ENCODE measurements around the gene ZNF189. TPM values are rescaled to one million over a fixed set of nuclear protein-coding genes. Genes with fewer than 3 reads are reported as not detected.

The ZNF189 gene
- polyA plus RNA-seq, 4 donors = 7.3 to 77.8 (median 12.9) TPM

DNA sequence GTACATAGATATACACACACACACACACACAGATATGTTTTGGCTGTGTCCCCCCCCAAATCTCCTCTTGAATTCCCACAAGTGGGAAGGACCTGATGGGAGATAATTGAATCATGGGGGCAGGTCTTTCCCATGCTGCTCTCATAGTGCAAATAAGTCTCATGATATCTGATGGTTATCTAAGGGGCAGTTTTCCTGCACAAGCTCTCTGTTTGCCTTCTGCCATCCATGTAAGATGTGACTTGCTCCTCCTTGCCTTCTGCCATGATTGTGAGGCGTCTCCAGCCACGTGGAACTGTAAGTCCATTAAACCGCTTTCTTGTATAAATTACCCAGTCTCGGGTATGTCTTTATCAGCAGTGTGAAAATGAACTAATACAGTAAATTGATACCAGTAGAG lies 52.8 kb downstream of the ZNF189 start:
- no peak for FAIRE-seq
- H3K36me3 ChIP-seq (ENCODE audit: control insufficient read depth in 3 of 3, insufficient read depth in 2 of 3, low read depth in 1 of 3, low read length in 3 of 3) = no peaks in the 10 kb centered on the region
- WGBS, 3 donors = 88 to 90% (median 89%) methylated on average over 4 of the region's 4 CpGs
- peaks cover 0 to 29% of the 10 kb centered on the region in 2 donors for H3K9me3 ChIP-seq (ENCODE audit: control insufficient read depth in 2 of 2, insufficient read depth in 1 of 2, low read depth in 1 of 2, low read length in 1 of 2)
- peaks cover 0 to 2% (median 0%) of the 10 kb centered on the region in 3 donors for H3K27me3 ChIP-seq (ENCODE audit: control insufficient read depth in 3 of 3, insufficient read depth in 3 of 3, low read length in 3 of 3)
- DNase-seq = no peak
- H3K4me3 ChIP-seq (ENCODE audit: low read depth in 1 of 3, low read length in 3 of 3) = no peak overlapping the region
- H3K27ac ChIP-seq (ENCODE audit: low read depth in 1 of 3, low read length in 2 of 3) = peak overlapping the region in 1 of 3 donors; percentile 92
- H3K4me1 ChIP-seq (ENCODE audit: control insufficient read depth in 3 of 3, insufficient read depth in 2 of 3, low read depth in 1 of 3, low read length in 2 of 3) = peaks cover 0 to 24% (median 1%) of the 10 kb centered on the region in 3 donors

GRCh38 chr9:101453776-101454570 lies 55.3 kb downstream of the ZNF189 start:
- Histone ChIP-seq H3K4me3 (ENCODE audit: low read depth in 1 of 3, low read length in 3 of 3) (no peak overlapping the region), H3K4me1 (ENCODE audit: control insufficient read depth in 3 of 3, insufficient read depth in 2 of 3, low read depth in 1 of 3, low read length in 2 of 3) (peaks cover 0 to 21% (median 1%) of the 10 kb centered on the region in 3 donors), H3K36me3 (ENCODE audit: control insufficient read depth in 3 of 3, insufficient read depth in 2 of 3, low read depth in 1 of 3, low read length in 3 of 3) (no peaks in the 10 kb centered on the region), H3K9me3 (ENCODE audit: control insufficient read depth in 2 of 2, insufficient read depth in 1 of 2, low read depth in 1 of 2, low read length in 1 of 2) (peaks cover 0 to 23% of the 10 kb centered on the region in 2 donors), H3K27me3 (ENCODE audit: control insufficient read depth in 3 of 3, insufficient read depth in 3 of 3, low read length in 3 of 3) (peaks cover 0 to 2% (median 0%) of the 10 kb centered on the region in 3 donors), H3K27ac (ENCODE audit: low read depth in 1 of 3, low read length in 2 of 3) (peak overlapping the region in 2 of 3 donors; percentile 11 to 46)
- FAIRE-seq = no peak
- DNase-seq = peak in 1 of 2 donors; percentile 63
- 89 to 94% (median 93%) methylated on average over 4 of the region's 4 CpGs for WGBS, 3 donors

DNA sequence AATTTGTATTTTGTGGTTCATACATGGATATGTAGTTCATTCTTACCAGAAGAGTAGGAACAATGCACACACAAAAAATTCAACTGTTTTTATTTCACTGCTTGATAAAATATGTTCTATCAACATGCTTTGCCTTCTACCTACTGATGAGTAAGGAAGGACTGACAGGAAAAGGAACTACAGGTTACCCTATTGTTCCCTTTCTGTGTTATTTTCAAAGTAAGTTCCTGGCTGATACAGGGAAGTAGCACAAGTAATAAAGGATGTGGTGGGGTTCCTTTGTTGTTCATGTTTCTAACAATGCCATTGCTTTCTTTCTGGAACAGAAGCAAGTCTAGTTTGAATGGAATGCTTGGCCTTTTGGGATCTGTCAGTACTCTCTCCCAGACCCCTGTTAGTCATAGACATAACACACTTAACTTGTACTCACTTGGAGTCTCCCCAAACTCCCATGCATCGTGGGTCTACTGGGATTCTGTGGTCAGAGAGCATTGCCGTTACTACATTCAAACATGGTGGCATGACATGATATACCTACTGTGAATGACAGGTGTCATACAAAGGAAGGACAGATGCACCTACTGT lies 57.1 kb downstream of the ZNF189 start:
- Histone ChIP-seq H3K4me3 (ENCODE audit: low read depth in 1 of 3, low read length in 3 of 3) (no peak overlapping the region), H3K27ac (ENCODE audit: low read depth in 1 of 3, low read length in 2 of 3) (no peak overlapping the region), H3K4me1 (ENCODE audit: control insufficient read depth in 3 of 3, insufficient read depth in 2 of 3, low read depth in 1 of 3, low read length in 2 of 3) (peaks cover 0 to 16% (median 0%) of the 10 kb centered on the region in 3 donors), H3K27me3 (ENCODE audit: control insufficient read depth in 3 of 3, insufficient read depth in 3 of 3, low read length in 3 of 3) (peaks cover 0 to 2% (median 0%) of the 10 kb centered on the region in 3 donors), H3K9me3 (ENCODE audit: control insufficient read depth in 2 of 2, insufficient read depth in 1 of 2, low read depth in 1 of 2, low read length in 1 of 2) (peaks cover 0 to 23% of the 10 kb centered on the region in 2 donors), H3K36me3 (ENCODE audit: control insufficient read depth in 3 of 3, insufficient read depth in 2 of 3, low read depth in 1 of 3, low read length in 3 of 3) (no peaks in the 10 kb centered on the region)
- no peak for FAIRE-seq
- DNase-seq = no peak
- WGBS, 3 donors = 75 to 87% (median 86%) methylated on average over 2 of the region's 2 CpGs

DNA sequence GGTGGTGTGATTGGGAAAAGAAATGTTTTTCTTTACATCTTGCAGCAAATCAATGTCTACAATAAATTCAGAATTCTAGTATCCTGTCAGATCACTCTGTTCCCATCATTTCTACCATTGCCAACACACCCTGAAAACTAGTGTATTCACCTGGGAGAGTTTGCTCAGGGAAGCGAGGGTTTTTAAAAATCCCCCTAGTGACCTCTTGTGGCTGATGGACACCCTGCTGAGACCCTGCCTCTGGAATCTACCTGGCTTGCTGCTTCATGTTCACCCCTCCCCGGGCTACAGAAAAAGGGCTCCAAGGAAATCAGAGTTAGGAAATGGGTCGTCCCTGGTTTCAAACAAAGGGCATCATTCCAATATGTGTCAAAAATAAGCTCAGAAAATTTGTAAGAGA lies 58.4 kb downstream of the ZNF189 start:
- no peak for FAIRE-seq
- H3K4me1 ChIP-seq (ENCODE audit: control insufficient read depth in 3 of 3, insufficient read depth in 2 of 3, low read depth in 1 of 3, low read length in 2 of 3) = peaks cover 0 to 7% (median 0%) of the 10 kb centered on the region in 3 donors

GRCh38 chr9:101458963-101459631 lies 60.4 kb downstream of the ZNF189 start:
- Histone ChIP-seq H3K4me3 (ENCODE audit: low read depth in 1 of 3, low read length in 3 of 3) (no peak overlapping the region), H3K27me3 (ENCODE audit: control insufficient read depth in 3 of 3, insufficient read depth in 3 of 3, low read length in 3 of 3) (no peaks in the 10 kb centered on the region), H3K4me1 (ENCODE audit: control insufficient read depth in 3 of 3, insufficient read depth in 2 of 3, low read depth in 1 of 3, low read length in 2 of 3) (peaks cover 0 to 4% (median 0%) of the 10 kb centered on the region in 3 donors), H3K36me3 (ENCODE audit: control insufficient read depth in 3 of 3, insufficient read depth in 2 of 3, low read depth in 1 of 3, low read length in 3 of 3) (no peaks in the 10 kb centered on the region), H3K9me3 (ENCODE audit: control insufficient read depth in 2 of 2, insufficient read depth in 1 of 2, low read depth in 1 of 2, low read length in 1 of 2) (peaks cover 0 to 2% of the 10 kb centered on the region in 2 donors), H3K27ac (ENCODE audit: low read depth in 1 of 3, low read length in 2 of 3) (no peak overlapping the region)
- DNase-seq (peak; percentile 71 to 85), FAIRE-seq (no peak)
- WGBS, 3 donors = 47 to 48% (median 47%) methylated on average over 9 of the region's 9 CpGs

More for the DNA sequence above, 58.4 kb downstream of the ZNF189 start:
- H3K27ac ChIP-seq (ENCODE audit: low read depth in 1 of 3, low read length in 2 of 3) = no peak overlapping the region
- DNase-seq = no peak
- no peak overlapping the region for H3K4me3 ChIP-seq (ENCODE audit: low read depth in 1 of 3, low read length in 3 of 3)
- peaks cover 0 to 16% of the 10 kb centered on the region in 2 donors for H3K9me3 ChIP-seq (ENCODE audit: control insufficient read depth in 2 of 2, insufficient read depth in 1 of 2, low read depth in 1 of 2, low read length in 1 of 2)
- H3K27me3 ChIP-seq (ENCODE audit: control insufficient read depth in 3 of 3, insufficient read depth in 3 of 3, low read length in 3 of 3) = peaks cover 0 to 2% (median 0%) of the 10 kb centered on the region in 3 donors
- 48 to 68% (median 53%) methylated on average over 3 of the region's 3 CpGs for WGBS, 3 donors
- no peaks in the 10 kb centered on the region for H3K36me3 ChIP-seq (ENCODE audit: control insufficient read depth in 3 of 3, insufficient read depth in 2 of 3, low read depth in 1 of 3, low read length in 3 of 3)

Other genes starting within 250 kb of the ZNF189 start
- gene BAAT, start 13.8 kb upstream of the ZNF189 start, polyA plus RNA-seq = 1 to 10 TPM in 1 of 4 donors, under 1 TPM in 1, not detected in 2; 0.04 to 2.2 TPM
- 10 to 100 TPM in 3 of 4 donors, 1 to 10 TPM in 1; 7.3 to 25.4 (median 11.6) TPM for gene MRPL50, start 233 bp upstream of the ZNF189 start, polyA plus RNA-seq
- over 10,000 TPM in 2 of 4 donors, 1,000 to 10,000 TPM in 1, 100 to 1,000 TPM in 1; 757 to 16,248 (median 6,488) TPM for gene ALDOB, start 36.9 kb downstream of the ZNF189 start, polyA plus RNA-seq
- 10 to 100 TPM in 2 of 4 donors, 1 to 10 TPM in 2; 6.8 to 36.5 (median 13.6) TPM for gene RNF20, start 135.0 kb downstream of the ZNF189 start, polyA plus RNA-seq
- gene PPP3R2, start 196.1 kb downstream of the ZNF189 start, polyA plus RNA-seq = not detected